Fibroblast of the aortic adventitia (primary cell): Measurements from ENCODE around the gene OTULIN. TPM values are rescaled to one million over a fixed set of nuclear protein-coding genes. Genes with fewer than 3 reads are reported as not detected.

Experiments
- DNase-seq: peaks from one replicate; pipeline ENCODE4 v3.0.0-alpha.2; 2010; ENCODE audit warnings: low read depth
- H3K4me3 ChIP-seq: 2 replicates; pipeline ENCODE4 v1.5.1; 2011; ENCODE audit warnings: low read depth, mild to moderate bottlenecking, control low read depth, low read length, moderate library complexity
- CTCF ChIP-seq: IDR thresholded peaks from 2 replicates; pipeline ENCODE4 v1.5.1; 2011; ENCODE audit warnings: mild to moderate bottlenecking, low read length, control low read depth, inconsistent platforms; ENCODE audit not compliant: insufficient read depth
- total RNA-seq: library from RNA; depleted of rRNA; stranded (reverse); fragments of >200 nt; gene quantifications from 2 replicates; pipeline ENCODE4 v1.2.3, GENCODE V29; 2012; ENCODE audit warnings: low replicate concordance

OTULIN gene
- total RNA-seq, 1 donor, result 26.2 TPM

GRCh38 chr5:14699807-14700400, 35.4 kb downstream of the OTULIN start:
- no peak overlapping the region for H3K4me3 ChIP-seq
- DNase-seq, result no peak
- TF ChIP-seq CTCF, result no peak

GRCh38 chr5:14700478-14701436, 36.2 kb downstream of the OTULIN start:
- no peak overlapping the region for H3K4me3 ChIP-seq
- DNase-seq, result peak; percentile 21
- no peak for TF ChIP-seq CTCF

GRCh38 chr5:14701556-14701955, 37.0 kb downstream of the OTULIN start:
- no peak for DNase-seq
- H3K4me3 ChIP-seq, result no peak overlapping the region
- no peak for TF ChIP-seq CTCF

- H3K4me3 ChIP-seq, result no peak overlapping the region
- no peak for TF ChIP-seq CTCF
- no peak for DNase-seq
Observed at GRCh38 chr5:14702238-14702839, 37.8 kb downstream of the OTULIN start.

GRCh38 chr5:14705556-14705955, 41.0 kb downstream of the OTULIN start:
- TF ChIP-seq CTCF, result no peak
- no peak overlapping the region for H3K4me3 ChIP-seq
- no peak for DNase-seq

GRCh38 chr5:14706615-14707021, 42.1 kb downstream of the OTULIN start:
- H3K4me3 ChIP-seq, result no peak overlapping the region
- peak; percentile 56 for DNase-seq
- no peak for TF ChIP-seq CTCF
